Heart left ventricle (tissue), 16 donors: Measurements from ENCODE around the gene CLSTN2. TPM values are rescaled to one million over a fixed set of nuclear protein-coding genes. Genes with fewer than 3 reads are reported as not detected.

Source experiments
- ATAC-seq, 4 donors: fragments of 200-7000 bp; cut with Tn5 transposase; one replicate each; pipeline ENCODE4 v1.9.1; 2020 to 2022; ENCODE audit warnings: moderate library complexity in 4 of 4, mild to moderate bottlenecking in 3 of 4, moderate number of reproducible peaks in 1 of 4
- DNase-seq, 5 donors: peaks; one replicate each; pipeline ENCODE4 v3.0.0-alpha.2; 2020
- H3K27ac ChIP-seq, 12 donors: fragments of 200-600 bp; sonication (generic) in 4 of 12; one replicate each; pipeline versions ENCODE4 v1.5.0 to v1.8.0; 2016 to 2022; ENCODE audit warnings: mild to moderate bottlenecking in 2 of 12
- H3K27me3 ChIP-seq, 9 donors: fragments of 200-600 bp; sonication (generic) in 2 of 9; one replicate each; pipeline versions ENCODE4 v1.5.1 to v1.8.0; 2016 to 2022; ENCODE audit warnings: mild to moderate bottlenecking in 3 of 9
- H3K36me3 ChIP-seq, 9 donors: fragments of 200-600 bp; sonication (generic) in 2 of 9; one replicate each; pipeline versions ENCODE4 v1.5.0 to v1.8.0; 2018 to 2022; ENCODE audit warnings: mild to moderate bottlenecking in 2 of 9
- H3K4me1 ChIP-seq, 12 donors: fragments of 200-600 bp; sonication (generic) in 4 of 12; one replicate each; pipeline versions ENCODE4 v1.5.0 to v1.8.0; 2016 to 2022; ENCODE audit warnings: mild to moderate bottlenecking in 3 of 12
- H3K4me3 ChIP-seq, 12 donors: fragments of 200-600 bp; sonication (generic) in 4 of 12; one replicate each; pipeline versions ENCODE4 v1.5.0 to v1.8.0; 2017 to 2022; ENCODE audit warnings: mild to moderate bottlenecking in 9 of 12, moderate library complexity in 4 of 12
- H3K9me3 ChIP-seq, 12 donors: fragments of 200-600 bp; sonication (generic) in 4 of 12; one replicate each; pipeline versions ENCODE4 v1.5.0 to v1.8.0; 2016 to 2022; ENCODE audit warnings: mild to moderate bottlenecking in 1 of 12
- POLR2A ChIP-seq, 2 donors: fragments of 450-650 bp; IDR thresholded peaks; one replicate each; pipeline ENCODE4 v1.6.1; 2017; ENCODE audit warnings: antibody characterized with exemption in 2 of 2, mild to moderate bottlenecking in 2 of 2, moderate library complexity in 2 of 2
- WGBS, 4 donors: extraction: QIAGEN DNeasy Blood & Tissue Kit in 2 of 4; methylation state at CpG; one replicate each; pipeline versions ENCODE4 v1.1.5 to v1.1.7; 2013 to 2018; 5-methylcytosine and 5-hydroxymethylcytosine counted together
- intact Hi-C, 10 donors: fragments of 100-400 bp; cut with DNase I; formaldehyde crosslinking; loops; one replicate each; pipeline versions ENCODE4 v1.11.1 to v1.14.2; 2022
- polyA plus RNA-seq, 2 donors: library from polyadenylated mRNA; stranded (reverse); fragments of 200-250 nt; gene quantifications; one replicate each; pipeline ENCODE4 v1.2.3, GENCODE V29; 2013
- total RNA-seq, 9 donors: library from RNA; depleted of rRNA in 2 of 9; stranded (reverse); fragments of >200 nt in 2 of 9; fragmentation: NEBNext Ultra II Directional in 3 of 9; extraction: Animal tissue kit (Norgen Biotek cat#: 25700) in 3 of 9; gene quantifications; one replicate each; pipeline versions ENCODE4 v1.1.0 to v1.2.4, GENCODE V29; 2016 to 2023
- TF ChIP-seq, protein P1 (sequence below), 12 donors: fragments of 200-600 bp; sonication (generic) in 4 of 12; IDR thresholded peaks; one replicate each; pipeline versions ENCODE4 v1.5.0 to v1.8.0; 2018 to 2022; ENCODE audit warnings: antibody characterized with exemption in 12 of 12, mild to moderate bottlenecking in 5 of 12
- donor health status: ischemic (EF 13 %, LVEDD 7.1; RV severe dilation, severe dysfunction).
- donor health status: healthy with polysubstance abuse.
- donor health status: DM: no; HTN: yes; CAD: no.
- donor health status: DM: no; HTN: no; CAD: no.
- donor health status: ischemic (EF 25% LVEDD 6.9; RV normal size, moderate dysfunction).
- donor health status: ischemic (EF 25% LVEDD 5.7; RV mildly dilated, moderate dysfunction).
- donor health status: healthy.
- donor health status: DM: yes; HTN: yes; CAD: no.
- donor health status: ischemic (EF 35%, LVEDD 5.7; RV mildly dilated, moderate dysfunction).
- donor health status: nonischemic (EF 11% LVEDD 7.7; RV severe dilation, severe dysfunction).
- donor health status: DM: yes; HTN: yes; CAD: no.
- donor health status: PGD.
- donor health status: ischemic (EF 29% LVEDD 5.4; RV normal size, mild dysfunction).
- donor health status: nonischemic (EF 23%, LVEDD 6.1; RV moderate dilation, normal function).

The CLSTN2 gene
- total and polyA plus RNA-seq, 11 donors = 0.69 to 7.6 (median 3.9) TPM

DNA sequence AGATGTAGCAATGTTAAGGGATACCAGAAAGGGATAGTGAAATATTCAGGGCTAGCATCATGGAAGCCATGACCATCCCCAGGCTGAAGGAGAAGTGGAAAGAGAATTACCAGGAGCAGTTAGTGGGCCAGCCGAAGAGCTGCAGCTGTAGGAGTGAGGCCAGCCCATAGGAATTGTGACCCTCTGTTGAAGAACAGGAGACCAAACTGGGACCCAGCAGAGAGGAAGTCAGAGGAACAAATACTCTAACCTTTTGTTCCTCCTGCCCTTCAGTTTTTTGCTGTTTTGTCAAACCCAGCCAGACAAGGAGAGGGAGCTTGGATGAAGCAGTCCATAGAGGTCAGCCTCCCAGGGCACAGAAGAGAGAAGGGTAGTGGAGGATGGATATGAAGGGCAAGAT, 115.4 kb downstream of the CLSTN2 start:
- no peak overlapping the region for H3K27ac ChIP-seq
- ATAC-seq (no peak), DNase-seq (no peak)
- H3K4me3 ChIP-seq = no peak overlapping the region
- H3K36me3 ChIP-seq = no peaks in the 10 kb centered on the region
- 82 to 95% (median 92%) methylated on average over 1 of the region's 1 CpG for WGBS, 4 donors
- H3K4me1 ChIP-seq = peaks cover 0 to 7% (median 0%) of the 10 kb centered on the region in 12 donors
- H3K9me3 ChIP-seq = no peaks in the 10 kb centered on the region
- TF ChIP-seq, protein P1, sequence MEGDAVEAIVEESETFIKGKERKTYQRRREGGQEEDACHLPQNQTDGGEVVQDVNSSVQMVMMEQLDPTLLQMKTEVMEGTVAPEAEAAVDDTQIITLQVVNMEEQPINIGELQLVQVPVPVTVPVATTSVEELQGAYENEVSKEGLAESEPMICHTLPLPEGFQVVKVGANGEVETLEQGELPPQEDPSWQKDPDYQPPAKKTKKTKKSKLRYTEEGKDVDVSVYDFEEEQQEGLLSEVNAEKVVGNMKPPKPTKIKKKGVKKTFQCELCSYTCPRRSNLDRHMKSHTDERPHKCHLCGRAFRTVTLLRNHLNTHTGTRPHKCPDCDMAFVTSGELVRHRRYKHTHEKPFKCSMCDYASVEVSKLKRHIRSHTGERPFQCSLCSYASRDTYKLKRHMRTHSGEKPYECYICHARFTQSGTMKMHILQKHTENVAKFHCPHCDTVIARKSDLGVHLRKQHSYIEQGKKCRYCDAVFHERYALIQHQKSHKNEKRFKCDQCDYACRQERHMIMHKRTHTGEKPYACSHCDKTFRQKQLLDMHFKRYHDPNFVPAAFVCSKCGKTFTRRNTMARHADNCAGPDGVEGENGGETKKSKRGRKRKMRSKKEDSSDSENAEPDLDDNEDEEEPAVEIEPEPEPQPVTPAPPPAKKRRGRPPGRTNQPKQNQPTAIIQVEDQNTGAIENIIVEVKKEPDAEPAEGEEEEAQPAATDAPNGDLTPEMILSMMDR (IDR thresholded peaks at IDR 0.05) = no peak
- TF ChIP-seq POLR2A (IDR thresholded peaks at IDR 0.05) = no peak
- no peaks in the 10 kb centered on the region for H3K27me3 ChIP-seq
- intact Hi-C loops = loop anchor here in 7 of 10 donors (2.0 to 10.0 kb wide), 4 partner anchors 110 to 626 kb away; partner anchors contain the start of gene CLSTN2 (in 4 of the 7)

DNA sequence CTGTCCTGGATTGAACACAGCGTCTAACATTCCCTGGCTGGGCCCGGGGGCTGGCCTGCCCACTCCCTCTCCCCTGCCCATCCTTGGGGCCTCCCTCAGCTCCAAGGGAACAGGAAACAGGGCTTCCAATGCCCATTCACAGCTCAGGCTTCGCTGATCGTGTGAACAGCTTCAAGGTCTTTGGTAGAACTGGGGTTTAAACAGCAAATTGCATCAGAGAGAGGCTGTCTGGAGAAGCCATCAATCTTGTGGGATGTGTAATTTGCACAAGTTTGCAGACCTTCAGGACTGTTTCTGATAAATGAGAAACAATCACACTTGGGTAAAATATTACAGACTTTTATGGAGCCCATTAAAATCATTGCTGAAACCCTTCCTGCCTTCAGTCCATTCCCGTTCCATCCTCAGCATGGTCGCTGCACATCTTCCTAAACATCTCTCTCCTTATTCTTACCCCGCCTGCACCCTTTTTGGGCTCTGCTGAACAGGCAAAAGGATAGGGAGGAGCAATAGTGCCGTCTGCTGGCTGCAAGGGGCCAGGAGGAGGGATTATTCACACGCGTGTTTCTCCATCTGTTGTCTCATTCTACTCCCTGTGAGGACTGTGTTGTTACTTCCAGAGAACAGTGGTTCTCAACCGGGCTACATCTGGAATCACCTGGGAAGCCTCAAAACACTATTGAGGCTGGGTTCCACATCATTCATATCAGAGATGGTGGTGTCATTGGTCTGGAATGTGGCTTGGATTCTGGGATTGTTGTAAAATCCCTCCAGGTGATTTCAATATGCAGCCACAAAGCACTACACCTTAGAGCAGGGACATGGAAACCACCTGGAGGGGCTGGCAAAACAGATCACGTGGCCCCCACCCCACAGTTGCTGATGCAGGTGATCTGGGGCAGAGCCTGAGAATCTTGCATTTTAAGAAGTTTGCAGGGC, 116.3 kb downstream of the CLSTN2 start:
- TF ChIP-seq, protein P1 (IDR thresholded peaks at IDR 0.05) = peak; percentile 9 to 61 (median 50)
- TF ChIP-seq POLR2A (IDR thresholded peaks at IDR 0.05) = no peak
- peak in 2 of 5 donors; percentile 19 to 24 for DNase-seq
- Histone ChIP-seq H3K4me1 (peaks cover 0 to 7% (median 0%) of the 10 kb centered on the region in 12 donors), H3K9me3 (no peaks in the 10 kb centered on the region), H3K27me3 (no peaks in the 10 kb centered on the region), H3K36me3 (no peaks in the 10 kb centered on the region), H3K27ac (no peak overlapping the region), H3K4me3 (no peak overlapping the region)
- peak; percentile 34 to 68 (median 58) for ATAC-seq
- 40 to 55% (median 45%) methylated on average over 12 of the region's 12 CpGs for WGBS, 4 donors
- intact Hi-C loops = loop anchor here in 7 of 10 donors (2.0 to 10.0 kb wide), 4 partner anchors 110 to 626 kb away; partner anchors contain the start of gene CLSTN2 (in 4 of the 7)

DNA sequence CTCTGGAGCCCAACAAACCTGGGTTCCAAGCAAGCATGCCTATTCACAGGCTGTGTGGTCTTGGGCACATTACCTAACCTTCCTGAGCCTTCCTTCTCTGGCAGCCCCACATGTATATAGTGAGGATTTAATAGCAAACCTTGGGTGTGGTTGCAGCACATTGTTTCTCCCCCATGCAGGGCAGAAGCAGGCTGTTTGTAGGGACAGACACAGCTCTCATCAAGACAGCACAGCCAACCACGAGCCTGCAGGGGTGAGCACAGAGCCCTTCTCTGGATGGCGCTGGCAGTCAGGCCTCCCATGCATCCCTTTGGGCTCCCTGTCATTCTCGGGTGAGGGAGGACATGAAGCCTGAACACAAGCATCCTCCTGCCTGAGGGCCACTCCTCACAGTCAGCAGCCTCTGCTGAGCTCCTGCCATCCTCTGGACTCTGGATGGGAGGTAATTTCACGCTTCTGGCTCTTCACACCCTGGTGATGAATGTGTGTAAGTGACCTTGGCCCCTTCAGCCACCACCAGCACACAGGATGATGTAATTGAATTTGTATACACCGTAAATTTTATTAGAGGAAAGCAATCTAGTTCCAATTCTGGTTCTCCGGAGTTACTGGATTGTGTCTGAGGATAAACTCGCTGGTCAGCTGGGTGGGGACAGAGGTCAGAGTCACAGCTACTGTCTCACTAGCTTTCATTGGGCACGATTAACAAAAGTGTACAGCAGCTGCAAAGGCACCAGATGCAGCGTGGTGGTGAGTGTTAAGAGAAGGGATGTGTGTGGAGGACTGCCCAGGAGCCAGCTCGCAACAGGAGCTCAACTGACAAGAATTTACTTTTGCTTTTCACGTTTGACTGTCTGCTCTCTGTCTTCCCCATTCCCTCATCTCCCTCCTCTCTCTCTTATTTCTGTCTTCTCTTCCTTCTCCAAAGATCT, 118.1 kb downstream of the CLSTN2 start:
- intact Hi-C loops = loop anchor here in 5 of 10 donors (5.0 to 10.0 kb wide), 2 partner anchors 116 to 628 kb away; partner anchors contain the start of gene CLSTN2 (in 4 of the 5)
- peaks cover 0 to 7% (median 0%) of the 10 kb centered on the region in 12 donors for H3K4me1 ChIP-seq
- H3K9me3 ChIP-seq = no peaks in the 10 kb centered on the region
- no peak for DNase-seq
- peak in 1 of 4 donors; percentile 19 for ATAC-seq
- no peaks in the 10 kb centered on the region for H3K27me3 ChIP-seq
- no peak overlapping the region for H3K4me3 ChIP-seq
- no peak overlapping the region for H3K27ac ChIP-seq
- no peaks in the 10 kb centered on the region for H3K36me3 ChIP-seq
- 40 to 60% (median 43%) methylated on average over 9 to 11 of the region's 11 CpGs for WGBS, 4 donors
- no peak for TF ChIP-seq POLR2A (IDR thresholded peaks at IDR 0.05)
- TF ChIP-seq, protein P1 (IDR thresholded peaks at IDR 0.05) = no peak
